Thyroid gland (tissue), 4 donors: Measurements from ENCODE around the gene FAM124B.

Experiments
- POLR2A ChIP-seq, 2 donors: fragments of 450-650 bp; IDR thresholded peaks; one replicate each; pipeline ENCODE4 v1.6.1; 2017; ENCODE audit warnings: antibody characterized with exemption in 2 of 2, mild to moderate bottlenecking in 2 of 2, moderate library complexity in 1 of 2
- TF ChIP-seq, protein P1 (sequence below), 6 experiments: fragments of 200-600 bp in 3 of 6; fragments of 450-650 bp in 3 of 6; sonication (generic) in 3 of 6; IDR thresholded peaks; one replicate each; pipeline ENCODE4 v1.5.1; 2016 to 2019; ENCODE audit warnings: antibody characterized with exemption in 6 of 6, mild to moderate bottlenecking in 2 of 6, inconsistent platforms in 1 of 6, moderate library complexity in 1 of 6

- TF ChIP-seq, protein P1, sequence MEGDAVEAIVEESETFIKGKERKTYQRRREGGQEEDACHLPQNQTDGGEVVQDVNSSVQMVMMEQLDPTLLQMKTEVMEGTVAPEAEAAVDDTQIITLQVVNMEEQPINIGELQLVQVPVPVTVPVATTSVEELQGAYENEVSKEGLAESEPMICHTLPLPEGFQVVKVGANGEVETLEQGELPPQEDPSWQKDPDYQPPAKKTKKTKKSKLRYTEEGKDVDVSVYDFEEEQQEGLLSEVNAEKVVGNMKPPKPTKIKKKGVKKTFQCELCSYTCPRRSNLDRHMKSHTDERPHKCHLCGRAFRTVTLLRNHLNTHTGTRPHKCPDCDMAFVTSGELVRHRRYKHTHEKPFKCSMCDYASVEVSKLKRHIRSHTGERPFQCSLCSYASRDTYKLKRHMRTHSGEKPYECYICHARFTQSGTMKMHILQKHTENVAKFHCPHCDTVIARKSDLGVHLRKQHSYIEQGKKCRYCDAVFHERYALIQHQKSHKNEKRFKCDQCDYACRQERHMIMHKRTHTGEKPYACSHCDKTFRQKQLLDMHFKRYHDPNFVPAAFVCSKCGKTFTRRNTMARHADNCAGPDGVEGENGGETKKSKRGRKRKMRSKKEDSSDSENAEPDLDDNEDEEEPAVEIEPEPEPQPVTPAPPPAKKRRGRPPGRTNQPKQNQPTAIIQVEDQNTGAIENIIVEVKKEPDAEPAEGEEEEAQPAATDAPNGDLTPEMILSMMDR (IDR thresholded peaks at IDR 0.05): peak; percentile 22 to 66 (median 36)
- no peak for TF ChIP-seq POLR2A (IDR thresholded peaks at IDR 0.05)
Observed at GRCh38 chr2:224369028-224369632, 32.8 kb downstream of the FAM124B start.
